Type B pancreatic cell (in vitro differentiated cells): ENCODE data around the gene AZIN2. TPM values are rescaled to one million over a fixed set of nuclear protein-coding genes. Genes with fewer than 3 reads are reported as not detected.

ENCODE experiments used
- total RNA-seq: library from RNA; stranded (reverse); gene quantifications from 2 replicates; pipeline ENCODE4 v1.2.1, GENCODE V29; 2021; ENCODE audit warnings: low replicate concordance

AZIN2 gene
- total RNA-seq, 1 donor from 2014 or later = 8.9 TPM

Other genes with a start within 250 kb of the AZIN2 start
- gene FNDC5, start 210.2 kb upstream of the AZIN2 start, total RNA-seq = 20.0 and 49.9 TPM in 2 replicates
- gene HPCA, start 194.7 kb upstream of the AZIN2 start, total RNA-seq = 1.0 and 2.0 TPM in 2 replicates
- 42.1 and 129 TPM in 2 replicates for gene TMEM54, start 179.8 kb upstream of the AZIN2 start, total RNA-seq
- gene RNF19B, start 116.3 kb upstream of the AZIN2 start, total RNA-seq = 20.1 and 33.8 TPM in 2 replicates
- 138 and 140 TPM in 2 replicates for gene AK2, start 44.3 kb upstream of the AZIN2 start, total RNA-seq
- 14.0 and 20.8 TPM in 2 replicates for gene TRIM62, start 100.9 kb downstream of the AZIN2 start, total RNA-seq
- gene ZNF362, start 175.3 kb downstream of the AZIN2 start, total RNA-seq = 49.0 and 66.5 TPM in 2 replicates
- 0.29 TPM in 1 of 2 replicates, not detected in the other for gene A3GALT2, start 239.9 kb downstream of the AZIN2 start, total RNA-seq